HepG2 (cell line): ENCODE results near the gene MCC. TPM values are rescaled to one million over a fixed set of nuclear protein-coding genes. Genes with fewer than 3 reads are reported as not detected.

Experiments
- ATAC-seq: fragments of 200-7000 bp; cut with Tn5 transposase; 3 replicates; pipeline ENCODE4 v1.9.1; 2020; ENCODE audit warnings: mild to moderate bottlenecking, moderate library complexity
- BruUV-seq: library from RNA; stranded (reverse); fragments of 400-500 nt; replicated peaks from 2 replicates; lab custom pipeline; 2021; lab: Mats Ljungman, UMichigan
- CTCF ChIA-PET: fragments of 300-600 bp; formaldehyde crosslinking; extraction: SDS; loops from one replicate; lab custom pipeline; 2021; ENCODE audit warnings: low total read pairs, inconsistent platforms, low intra/inter-chr PET ratio; lab: Yijun Ruan, JAX
- POLR2A ChIA-PET: fragments of 350-600 bp; sonication (Branson Sonifier 250); formaldehyde crosslinking; loops from one replicate; lab custom pipeline; 2020; ENCODE audit warnings: antibody characterized with exemption, inconsistent platforms; lab: Yijun Ruan, JAX
- DNase-seq: peaks from one replicate; pipeline ENCODE4 v3.0.0-alpha.2; 2015; ENCODE audit warnings: low spot score
- FAIRE-seq: peaks from 3 replicates; lab custom pipeline; 2011; peaks lifted over from hg19 to GRCh38; lab: Jason Lieb, UNC
- H2AFZ ChIP-seq: one replicate; pipeline ENCODE4 v1.6.1; 2011; ENCODE audit warnings: low read length, inconsistent platforms
- H3K27ac ChIP-seq: fragments of 300-600 bp; 3 replicates; pipeline ENCODE4 v1.8.0; 2011; ENCODE audit warnings: mixed run types, mild to moderate bottlenecking, mixed read lengths, low read length, inconsistent platforms; ENCODE audit not compliant: insufficient read depth; ENCODE audit errors: extremely low read length
- H3K27me3 ChIP-seq, 2 experiments: fragments of 200-600 bp in 1 of 2; 2 replicates in 1 of 2; 3 replicates in 1 of 2; pipeline versions ENCODE4 v1.6.0 to v1.8.0; 2011; ENCODE audit warnings: low read length in 2 of 2, mild to moderate bottlenecking in 2 of 2, moderate library complexity in 2 of 2, inconsistent platforms in 1 of 2; ENCODE audit not compliant: insufficient read depth in 2 of 2, control insufficient read depth in 1 of 2
- H3K36me3 ChIP-seq, 2 experiments: fragments of 200-600 bp in 1 of 2; replicated peaks in 1 of 2; 2 replicates in 1 of 2; 3 replicates in 1 of 2; pipeline versions ENCODE4 v1.5.1 to v1.8.0; 2011; ENCODE audit warnings: low read length in 2 of 2, inconsistent platforms in 1 of 2; ENCODE audit not compliant: insufficient read depth in 2 of 2, control insufficient read depth in 1 of 2
- H3K4me1 ChIP-seq: 2 replicates; pipeline ENCODE4 v1.5.1; 2012; ENCODE audit warnings: low read length, inconsistent platforms; ENCODE audit not compliant: insufficient read depth
- H3K4me2 ChIP-seq: 2 replicates; pipeline ENCODE4 v1.6.0; 2011; ENCODE audit warnings: low read depth, low read length, inconsistent platforms
- H3K4me3 ChIP-seq, 3 experiments: fragments of 200-600 bp in 1 of 3; sonication (generic), shearing (Covaris generic) in 1 of 3; replicated peaks in 1 of 3; 2 replicates each; pipeline ENCODE4 v1.5.1; 2011 to 2016; ENCODE audit warnings: low read length in 3 of 3, inconsistent platforms in 2 of 3, low read depth in 2 of 3, mild to moderate bottlenecking in 2 of 3, control low read depth in 1 of 3, mixed read lengths in 1 of 3; ENCODE audit not compliant: insufficient read depth in 1 of 3
- H3K79me2 ChIP-seq: one replicate; pipeline ENCODE4 v1.6.1; 2011; ENCODE audit warnings: low read length, inconsistent platforms; ENCODE audit not compliant: insufficient read depth
- H3K9ac ChIP-seq: 2 replicates; pipeline ENCODE4 v1.6.0; 2011; ENCODE audit warnings: mild to moderate bottlenecking, low read depth, low read length, inconsistent platforms; ENCODE audit not compliant: insufficient read depth
- H3K9me3 ChIP-seq: 2 replicates; pipeline ENCODE4 v1.5.1; 2012; ENCODE audit warnings: mild to moderate bottlenecking, low read length
- H4K20me1 ChIP-seq: 2 replicates; pipeline ENCODE4 v1.6.0; 2011; ENCODE audit warnings: inconsistent platforms, mild to moderate bottlenecking, low read length, moderate library complexity; ENCODE audit not compliant: insufficient read depth
- ATF5 ChIP-seq: sonication (generic); formaldehyde crosslinking; IDR thresholded peaks from 2 replicates; pipeline ENCODE4 v1.4.0; 2020; ENCODE audit warnings: mild to moderate bottlenecking, low read depth, missing genetic modification reagents
- BATF2 ChIP-seq: sonication (generic); formaldehyde crosslinking; IDR thresholded peaks from 2 replicates; pipeline ENCODE4 v1.8.0; 2022; ENCODE audit warnings: mild to moderate bottlenecking, missing genetic modification reagents, moderate library complexity
- ELF1 ChIP-seq: sonication (generic); formaldehyde crosslinking; IDR thresholded peaks from 2 replicates; pipeline ENCODE4 v1.4.0; 2020; ENCODE audit warnings: missing genetic modification reagents
- HNRNPL ChIP-seq: fragments of 200-400 bp; formaldehyde crosslinking; IDR thresholded peaks from 2 replicates; pipeline ENCODE4 v1.6.1; 2017; ENCODE audit warnings: mild to moderate bottlenecking, low read depth, low read length
- IKZF1 ChIP-seq: fragments of 450-650 bp; IDR thresholded peaks from 2 replicates; pipeline ENCODE4 v1.7.1; 2016
- KLF9 ChIP-seq: IDR thresholded peaks from 2 replicates; pipeline ENCODE4 v1.6.1; 2016; ENCODE audit warnings: low read depth
- PCBP2 ChIP-seq: fragments of 200-400 bp; formaldehyde crosslinking; optimal IDR thresholded peaks from 2 replicates; pipeline ENCODE3; 2018; ENCODE audit warnings: low read length, low read depth; ENCODE audit not compliant: poor library complexity, severe bottlenecking
- SCMH1 ChIP-seq: sonication (generic); formaldehyde crosslinking; IDR thresholded peaks from 2 replicates; pipeline ENCODE4 v1.9.0; 2021; ENCODE audit warnings: missing genetic modification reagents, mild to moderate bottlenecking, borderline replicate concordance
- SNRNP70 ChIP-seq: fragments of 200-400 bp; formaldehyde crosslinking; IDR thresholded peaks from 2 replicates; pipeline ENCODE4 v1.6.1; 2017; ENCODE audit warnings: mild to moderate bottlenecking, low read depth, low read length, moderate library complexity
- ZBTB39 ChIP-seq: sonication (generic); formaldehyde crosslinking; IDR thresholded peaks from 2 replicates; pipeline ENCODE4 v1.5.0; 2020; ENCODE audit warnings: missing genetic modification reagents
- ZNF362 ChIP-seq: sonication (generic); formaldehyde crosslinking; IDR thresholded peaks from 2 replicates; pipeline ENCODE4 v1.4.0; 2020; ENCODE audit warnings: missing genetic modification reagents, mild to moderate bottlenecking, borderline replicate concordance
- ZNF44 ChIP-seq: sonication (generic); formaldehyde crosslinking; IDR thresholded peaks from 2 replicates; pipeline ENCODE4 v1.5.1; 2020; ENCODE audit warnings: mild to moderate bottlenecking, missing genetic modification reagents
- ZNF558 ChIP-seq: sonication (generic); formaldehyde crosslinking; IDR thresholded peaks from 2 replicates; pipeline ENCODE4 v1.9.0; 2022; ENCODE audit warnings: mild to moderate bottlenecking, missing genetic modification reagents, borderline replicate concordance
- ZNF569 ChIP-seq: sonication (generic); formaldehyde crosslinking; IDR thresholded peaks from 2 replicates; pipeline ENCODE4 v1.5.0; 2020; ENCODE audit warnings: mild to moderate bottlenecking, missing genetic modification reagents, moderate library complexity, borderline replicate concordance
- in situ Hi-C: cut with HindIII; loops from 2 replicates; pipeline ENCODE4 v1.10.0; 2017; ENCODE audit warnings: low pct_unique_long_range_greater_than_20kb; ENCODE audit not compliant: extremely low pct_ligation_motif_present
- intact Hi-C: fragments of 100-400 bp; cut with micrococcal nuclease; formaldehyde crosslinking; loops from one replicate; pipeline ENCODE4 v1.10.0; 2022; ENCODE audit not compliant: unreplicated experiment
- polyA plus RNA-seq, 8 experiments: library from polyadenylated mRNA; depleted of rRNA in 3 of 8; stranded (reverse) in 7 of 8; unstranded in 1 of 8; fragments of >200 nt; fragmentation: Illumina TruSeq in 4 of 8; extraction: Trizol in 4 of 8; gene quantifications; 2 replicates each; pipeline versions ENCODE4 v1.2.1 to v1.2.3, GENCODE V29; 2011 to 2016; ENCODE audit warnings: low read depth in 4 of 8, missing spikeins in 1 of 8, mixed read lengths in 1 of 8; ENCODE audit not compliant: insufficient read depth in 1 of 8
- total RNA-seq, 5 experiments: library from RNA; depleted of rRNA; stranded (reverse); fragments of >200 nt; fragmentation: Illumina TruSeq; extraction: Trizol; gene quantifications; 2 replicates each; pipeline ENCODE4 v1.2.3, GENCODE V29; 2016; ENCODE audit warnings: low read depth in 1 of 5

Gene MCC
- total and polyA plus RNA-seq, 2 of the 13 experiments (the other 11 are each of a cell fraction or from before 2014, with no cell fraction given): 0.55 to 2.4 TPM

GRCh38 chr5:113259034-113259433, 229.2 kb downstream of the MCC start:
- ATAC-seq: no peak
- H3K79me2 ChIP-seq: no peaks in the 10 kb centered on the region

More at GRCh38 chr5:113259034-113259433, 229.2 kb downstream of the MCC start:
- Histone ChIP-seq H3K9ac (no peak overlapping the region), H3K4me1 (no peaks in the 10 kb centered on the region), H2AFZ (no peak overlapping the region), H3K9me3 (no peaks in the 10 kb centered on the region), H3K27me3 (no peaks in the 10 kb centered on the region), H3K27ac (no peak overlapping the region), H4K20me1 (no peaks in the 10 kb centered on the region), H3K4me3 (no peak overlapping the region), H3K4me2 (no peak overlapping the region), H3K36me3 (no peaks in the 10 kb centered on the region)
- no TSS peak for BruUV-seq
- TF ChIP-seq PCBP2 (no peak), ZNF44 (CRISPR knock-in tag) (no peak), ZBTB39 (CRISPR knock-in tag) (no peak), IKZF1 (no peak), SNRNP70 (no peak), HNRNPL (no peak), ELF1 (CRISPR knock-in tag) (no peak), KLF9 (no peak), ATF5 (no peak), BATF2 (CRISPR knock-in tag) (no peak), SCMH1 (no peak), ZNF558 (no peak), ZNF569 (CRISPR knock-in tag) (no peak), ZNF362 (no peak)
- FAIRE-seq: no peak
- in situ Hi-C loops (no loop called here), intact Hi-C loops (no loop called here)
- no peak for DNase-seq
- POLR2A ChIA-PET: no interaction called here
- CTCF ChIA-PET: no interaction called here
